K562 (cell line): ENCODE measurements around the gene CROT.

Experiments
- EP300 ChIP-seq: IDR thresholded peaks from 2 replicates; pipeline ENCODE4 v1.6.1; 2012; ENCODE audit warnings: low read length, improper control_type of control experiment
- MAFG ChIP-seq: fragments of 450-650 bp; conservative IDR thresholded peaks from 2 replicates; pipeline ENCODE4 v1.6.1; 2016; ENCODE audit warnings: missing genetic modification characterization, missing compliant biosample characterization
- MYC ChIP-seq, 2 experiments: fragments of 250-450 bp in 1 of 2; sonication (Bioruptor Pico) in 1 of 2; IDR thresholded peaks; 2 replicates each; pipeline versions ENCODE4 v1.5.1 to v1.6.1; 2012 to 2021; ENCODE audit warnings: low read depth in 2 of 2, borderline replicate concordance in 1 of 2, improper control_type of control experiment in 1 of 2, low read length in 1 of 2, mild to moderate bottlenecking in 1 of 2, moderate library complexity in 1 of 2
- SP1 ChIP-seq: sonication (generic); formaldehyde crosslinking; IDR thresholded peaks from 2 replicates; pipeline ENCODE4 v1.8.1; 2022; ENCODE audit warnings: mild to moderate bottlenecking, missing genetic modification reagents
- TRIM28 ChIP-seq: fragments of 450-650 bp; IDR thresholded peaks from 2 replicates; pipeline ENCODE4 v1.6.1; 2017
- ZNF282 ChIP-seq: sonication (generic); formaldehyde crosslinking; IDR thresholded peaks from 2 replicates; pipeline ENCODE4 v1.8.1; 2023; ENCODE audit warnings: missing genetic modification reagents
- ZNF766 ChIP-seq: fragments of 200-800 bp; sonication (Bioruptor generic); conservative IDR thresholded peaks from 2 replicates; pipeline ENCODE4 v1.6.1; 2016; ENCODE audit warnings: missing genetic modification characterization, missing compliant biosample characterization
- TF ChIP-seq, protein P1 (sequence below), 3 experiments: IDR thresholded peaks in 2 of 3; conservative IDR thresholded peaks in 1 of 3; 2 replicates each; pipeline ENCODE4 v1.5.1; 2011 to 2012; ENCODE audit warnings: low read length in 3 of 3, mild to moderate bottlenecking in 3 of 3, control low read depth in 2 of 3, improper control_type of control experiment in 1 of 3, inconsistent platforms in 1 of 3, low read depth in 1 of 3, mixed read lengths in 1 of 3, moderate library complexity in 1 of 3; ENCODE audit not compliant: insufficient read depth in 2 of 3
- TF ChIP-seq, protein P2 (sequence below): fragments of 250-450 bp; sonication (Bioruptor Pico); IDR thresholded peaks from 2 replicates; pipeline ENCODE4 v1.8.0; 2022; ENCODE audit warnings: moderate library complexity, mild to moderate bottlenecking, inconsistent platforms
- TF ChIP-seq, protein P3 (sequence below): sonication (generic); formaldehyde crosslinking; IDR thresholded peaks from 2 replicates; pipeline ENCODE4 v1.8.0; 2023; ENCODE audit warnings: mild to moderate bottlenecking, missing genetic modification reagents

DNA sequence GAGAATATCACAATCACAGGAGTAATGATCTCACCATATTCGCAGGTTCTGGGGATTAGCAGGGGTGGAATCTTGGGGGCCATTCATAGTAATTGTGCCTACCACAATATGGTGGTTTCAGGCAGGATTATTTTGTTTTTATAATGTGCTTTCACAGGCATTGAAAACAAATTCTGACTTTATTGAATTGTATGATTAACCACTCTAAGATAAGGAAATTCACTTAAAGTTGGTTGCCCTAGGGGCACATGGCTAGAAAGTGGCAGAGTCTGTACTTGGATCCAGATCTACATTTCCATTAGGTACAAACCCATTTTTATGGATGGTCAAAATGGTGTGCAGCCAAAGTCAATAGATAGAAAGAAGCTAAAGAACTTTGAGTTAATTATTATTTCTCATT is 1.7 kb downstream of the CROT start:
- no peak for TF ChIP-seq MYC (IDR thresholded peaks at IDR 0.05; ENCODE audit: low read depth, low read length)
- TF ChIP-seq MYC (CRISPR knock-in tag; IDR thresholded peaks at IDR 0.05; ENCODE audit: borderline replicate concordance, low read depth): no peak
- TF ChIP-seq ZNF766 (CRISPR knock-in tag): no peak
- TF ChIP-seq, protein P1, sequence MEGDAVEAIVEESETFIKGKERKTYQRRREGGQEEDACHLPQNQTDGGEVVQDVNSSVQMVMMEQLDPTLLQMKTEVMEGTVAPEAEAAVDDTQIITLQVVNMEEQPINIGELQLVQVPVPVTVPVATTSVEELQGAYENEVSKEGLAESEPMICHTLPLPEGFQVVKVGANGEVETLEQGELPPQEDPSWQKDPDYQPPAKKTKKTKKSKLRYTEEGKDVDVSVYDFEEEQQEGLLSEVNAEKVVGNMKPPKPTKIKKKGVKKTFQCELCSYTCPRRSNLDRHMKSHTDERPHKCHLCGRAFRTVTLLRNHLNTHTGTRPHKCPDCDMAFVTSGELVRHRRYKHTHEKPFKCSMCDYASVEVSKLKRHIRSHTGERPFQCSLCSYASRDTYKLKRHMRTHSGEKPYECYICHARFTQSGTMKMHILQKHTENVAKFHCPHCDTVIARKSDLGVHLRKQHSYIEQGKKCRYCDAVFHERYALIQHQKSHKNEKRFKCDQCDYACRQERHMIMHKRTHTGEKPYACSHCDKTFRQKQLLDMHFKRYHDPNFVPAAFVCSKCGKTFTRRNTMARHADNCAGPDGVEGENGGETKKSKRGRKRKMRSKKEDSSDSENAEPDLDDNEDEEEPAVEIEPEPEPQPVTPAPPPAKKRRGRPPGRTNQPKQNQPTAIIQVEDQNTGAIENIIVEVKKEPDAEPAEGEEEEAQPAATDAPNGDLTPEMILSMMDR (IDR thresholded peaks at IDR 0.05 in 2 of 3, conservative IDR thresholded peaks at IDR 0.05 in 1 of 3; ENCODE audit: insufficient read depth in 2 of 3, low read depth in 1 of 3, low read length in 3 of 3): no peak
- no peak for TF ChIP-seq EP300
- TF ChIP-seq, protein P2, sequence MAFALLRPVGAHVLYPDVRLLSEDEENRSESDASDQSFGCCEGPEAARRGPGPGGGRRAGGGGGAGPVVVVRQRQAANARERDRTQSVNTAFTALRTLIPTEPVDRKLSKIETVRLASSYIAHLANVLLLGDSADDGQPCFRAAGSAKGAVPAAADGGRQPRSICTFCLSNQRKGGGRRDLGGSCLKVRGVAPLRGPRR (CRISPR knock-in tag): no peak
- no peak for TF ChIP-seq TRIM28
- TF ChIP-seq, protein P3, sequence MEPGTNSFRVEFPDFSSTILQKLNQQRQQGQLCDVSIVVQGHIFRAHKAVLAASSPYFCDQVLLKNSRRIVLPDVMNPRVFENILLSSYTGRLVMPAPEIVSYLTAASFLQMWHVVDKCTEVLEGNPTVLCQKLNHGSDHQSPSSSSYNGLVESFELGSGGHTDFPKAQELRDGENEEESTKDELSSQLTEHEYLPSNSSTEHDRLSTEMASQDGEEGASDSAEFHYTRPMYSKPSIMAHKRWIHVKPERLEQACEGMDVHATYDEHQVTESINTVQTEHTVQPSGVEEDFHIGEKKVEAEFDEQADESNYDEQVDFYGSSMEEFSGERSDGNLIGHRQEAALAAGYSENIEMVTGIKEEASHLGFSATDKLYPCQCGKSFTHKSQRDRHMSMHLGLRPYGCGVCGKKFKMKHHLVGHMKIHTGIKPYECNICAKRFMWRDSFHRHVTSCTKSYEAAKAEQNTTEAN (CRISPR knock-in tag): no peak
- no peak for TF ChIP-seq MAFG (tag)
- no peak for TF ChIP-seq ZNF282
- TF ChIP-seq SP1 (CRISPR knock-in tag): no peak
